ENCODE data around the gene RFFL.
A peak's percentile ranks its signal among the peaks of the same experiment; 100 is the strongest.

RFFL gene

GRCh38 chr17:35080536-35080935 is 17.0 kb upstream of the RFFL start:
- DNase-seq = no peak

DNA sequence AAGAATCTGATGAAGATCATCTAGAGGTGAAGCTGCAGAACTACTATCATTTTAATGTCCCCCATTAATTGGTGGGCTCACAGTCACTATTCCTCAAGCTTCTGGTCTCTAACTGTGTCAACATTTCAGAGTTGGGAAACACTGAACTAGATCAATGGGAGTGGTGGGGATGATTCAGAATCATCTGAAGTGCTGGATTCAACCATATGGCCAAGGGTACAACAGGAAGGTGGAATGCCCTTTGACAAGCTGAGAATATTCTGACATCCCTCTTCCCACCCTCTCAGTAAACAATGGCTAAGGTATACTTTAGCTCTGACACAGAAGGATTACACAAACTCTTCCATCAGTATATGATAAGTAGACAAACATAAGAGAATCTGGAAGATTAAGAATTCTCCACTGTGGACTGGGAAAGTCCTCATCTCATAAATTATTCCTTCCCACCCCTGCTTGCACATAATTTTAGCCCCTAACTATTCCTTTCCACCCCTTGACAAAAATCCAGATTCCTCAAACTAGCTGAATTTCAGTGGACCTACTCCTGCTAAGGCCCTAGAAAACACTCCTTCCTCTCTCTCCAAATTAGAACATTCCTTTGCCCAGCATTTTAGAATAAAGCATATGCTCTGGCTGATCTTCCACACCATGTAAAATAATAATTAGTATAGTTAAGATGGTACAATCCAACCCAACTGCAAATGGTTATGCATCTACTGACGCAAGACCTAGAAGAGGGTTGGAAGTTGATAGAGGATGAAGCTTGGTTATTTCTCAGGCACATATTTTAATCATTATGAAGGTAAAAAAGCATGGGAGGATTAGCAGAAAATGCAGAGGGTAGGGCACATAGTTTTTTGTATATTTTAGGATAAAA is 16.3 kb upstream of the RFFL start:
- no peak for DNase-seq

DNA sequence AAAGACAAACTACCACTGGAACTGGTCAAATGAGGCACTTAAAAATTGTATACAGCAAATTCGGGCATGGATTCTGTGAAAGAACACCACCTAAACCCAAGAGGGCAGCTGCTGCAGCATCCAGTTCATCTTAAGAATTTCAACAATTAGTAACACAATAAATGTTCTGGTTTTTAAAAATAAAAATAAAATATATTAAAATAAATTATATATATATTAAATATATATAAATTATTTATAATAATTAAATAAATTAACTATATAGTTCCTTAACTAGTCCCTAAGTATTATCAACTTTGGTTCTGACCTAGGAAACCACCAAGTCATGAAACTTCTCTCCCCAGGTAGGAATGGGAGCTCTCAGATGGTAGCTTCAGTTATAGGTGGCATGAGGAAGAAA is 13.4 kb upstream of the RFFL start:
- DNase-seq = no peak

GRCh38 chr17:35074711-35075707 is 11.5 kb upstream of the RFFL start:
- DNase-seq = no peak

- DNase-seq = no peak
Observed at GRCh38 chr17:35073991-35074627, 10.6 kb upstream of the RFFL start.

GRCh38 chr17:35073183-35073790 is 9.8 kb upstream of the RFFL start:
- no peak for DNase-seq

GRCh38 chr17:35069311-35069710 is 5.8 kb upstream of the RFFL start:
- no peak for DNase-seq

DNA sequence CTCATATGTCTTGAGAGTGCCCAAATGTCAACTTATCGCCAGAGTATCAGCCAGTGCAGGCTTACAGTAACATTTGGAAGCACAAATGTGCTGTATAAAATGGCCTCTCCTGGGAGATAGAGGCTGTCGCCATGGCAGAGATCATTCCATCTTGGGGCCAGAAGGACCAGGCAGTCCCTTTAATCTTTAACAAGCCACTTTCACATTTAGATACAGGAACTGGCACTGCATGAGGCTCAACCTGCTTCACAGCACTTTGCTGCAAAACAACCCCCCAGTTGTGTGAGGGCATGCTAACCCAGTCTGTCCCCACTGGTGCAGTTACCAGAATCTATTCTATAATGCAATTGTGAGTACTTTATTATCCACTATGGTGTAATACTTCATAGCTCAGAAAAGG is 4.7 kb upstream of the RFFL start:
- DNase-seq = no peak

GRCh38 chr17:35065880-35066279 is 2.4 kb upstream of the RFFL start:
- no peak for DNase-seq

DNA sequence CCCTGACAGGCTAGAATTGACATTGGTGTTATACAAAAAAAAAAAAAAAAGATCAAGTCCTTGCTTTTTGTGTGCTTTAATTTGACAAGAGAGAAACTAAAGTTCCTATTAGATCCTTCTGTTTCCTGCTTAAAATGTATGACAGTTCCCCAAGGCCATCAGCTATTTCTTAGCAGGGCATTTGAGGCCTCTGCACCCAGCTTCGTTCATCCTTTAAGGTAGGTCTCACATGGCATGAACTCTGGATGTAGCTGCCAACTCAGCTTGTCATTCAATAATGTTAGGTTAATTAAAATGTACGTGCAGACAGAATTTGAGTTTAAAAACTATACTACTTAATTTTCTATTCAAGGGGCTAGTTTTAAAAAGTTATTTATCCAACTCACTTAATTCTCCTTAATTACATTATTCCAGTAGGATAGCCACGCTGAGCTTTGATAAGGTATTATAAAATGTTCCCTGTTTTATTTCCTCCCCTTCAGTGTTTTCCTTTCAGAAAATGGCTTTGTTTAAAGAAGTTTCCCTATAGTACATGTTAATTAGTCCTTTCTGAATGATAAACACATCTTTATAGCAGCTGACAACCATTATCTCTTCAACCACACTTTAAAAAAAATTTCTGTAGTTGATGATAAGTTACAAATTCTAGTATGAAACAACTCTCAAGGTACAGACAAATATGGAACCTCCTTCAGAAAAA is 1.2 kb upstream of the RFFL start:
- no peak for DNase-seq

DNA sequence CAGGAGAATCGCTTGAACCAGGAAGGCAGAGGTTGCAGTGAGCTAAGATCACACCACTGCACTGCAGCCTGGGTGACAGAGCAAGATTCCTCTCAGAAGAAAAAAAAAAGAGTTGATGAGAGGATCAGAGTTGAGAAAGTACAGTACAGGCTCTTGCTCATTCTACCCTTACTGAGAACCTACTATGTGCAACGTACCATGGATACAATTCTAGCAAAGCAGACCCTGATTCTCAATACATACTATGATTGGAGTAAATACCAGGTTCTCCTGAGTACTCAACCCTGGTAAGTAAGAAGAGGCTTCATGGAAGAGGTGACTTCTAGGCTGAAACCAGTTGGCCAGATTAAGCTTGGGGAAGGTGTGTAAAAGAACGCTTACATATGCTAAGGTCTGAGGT is 1.2 kb downstream of the RFFL start:
- no peak for DNase-seq

DNA sequence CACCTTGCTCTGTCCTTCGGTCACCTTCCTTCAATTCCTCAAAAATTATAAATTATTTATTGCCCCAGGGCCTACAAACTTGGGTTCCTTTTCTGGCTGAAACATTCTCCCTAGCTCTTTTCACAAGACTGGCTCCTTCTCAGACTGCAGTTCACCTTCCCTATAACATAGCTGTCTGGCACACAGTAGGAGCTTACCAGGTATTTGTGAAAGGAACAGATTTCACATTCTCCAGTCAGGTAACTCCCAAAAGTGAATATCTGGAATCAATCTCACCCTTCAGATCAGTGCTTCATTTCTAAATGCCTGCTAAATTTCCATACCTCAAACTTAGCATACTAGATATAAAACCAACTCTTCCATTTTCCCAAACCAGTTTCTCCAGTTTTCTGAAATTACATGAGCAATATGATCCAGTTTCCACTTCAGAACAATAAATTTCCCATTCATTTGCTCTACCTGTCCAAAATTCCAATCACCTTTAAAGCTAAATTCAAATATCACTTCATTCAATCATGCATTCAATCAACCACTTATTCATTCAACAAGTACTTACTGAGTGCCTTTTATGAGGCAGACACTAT is 6.1 kb downstream of the RFFL start:
- DNase-seq = no peak

GRCh38 chr17:35056013-35056412 is 7.5 kb downstream of the RFFL start:
- no peak for DNase-seq

- DNase-seq = no peak
Observed at GRCh38 chr17:35053204-35053603, 10.3 kb downstream of the RFFL start.

GRCh38 chr17:35052780-35053179 is 10.7 kb downstream of the RFFL start:
- DNase-seq = peak in 1 of 2 experiments; percentile 14

- no peak for DNase-seq
Observed at GRCh38 chr17:35052241-35052610, 11.3 kb downstream of the RFFL start.

- no peak for DNase-seq
Observed at GRCh38 chr17:35051579-35052240, 11.8 kb downstream of the RFFL start.

- DNase-seq = no peak
Observed at GRCh38 chr17:35051183-35051578, 12.3 kb downstream of the RFFL start.

- no peak for DNase-seq
Observed at GRCh38 chr17:35050170-35050569, 13.3 kb downstream of the RFFL start.

- DNase-seq = no peak
Observed at GRCh38 chr17:35048685-35049379, 14.7 kb downstream of the RFFL start.

All from NCI-H446 (cell line).